Breast epithelium (tissue), 4 donors: ENCODE results near the gene LCP1. TPM values are rescaled to one million over a fixed set of nuclear protein-coding genes. Genes with fewer than 3 reads are reported as not detected.

Experiments
- DNase-seq, 2 donors: peaks; one replicate each; pipeline ENCODE4 v3.0.0-alpha.2; 2019; ENCODE audit warnings: low spot score in 2 of 2
- H3K27ac ChIP-seq, 2 donors: fragments of 200-600 bp; sonication (generic) in 1 of 2; one replicate each; pipeline ENCODE4 v1.5.1; 2016 to 2019; ENCODE audit warnings: mild to moderate bottlenecking in 1 of 2
- H3K27me3 ChIP-seq, 2 donors: fragments of 200-600 bp; sonication (generic) in 1 of 2; one replicate each; pipeline versions ENCODE4 v1.5.1 to v1.6.0; 2017 to 2019; ENCODE audit warnings: control low read depth in 1 of 2, mild to moderate bottlenecking in 1 of 2
- H3K36me3 ChIP-seq: fragments of 200-600 bp; one replicate; pipeline ENCODE4 v1.5.1; 2019
- H3K4me1 ChIP-seq, 2 donors: fragments of 200-600 bp; sonication (generic); one replicate each; pipeline ENCODE4 v1.5.1; 2016 to 2019; ENCODE audit warnings: control low read depth in 1 of 2
- H3K4me3 ChIP-seq, 3 donors: fragments of 200-600 bp; sonication (generic); 1 replicate in 2 of 3; 2 replicates in 1 of 3; pipeline ENCODE4 v1.5.1; 2016 to 2019; ENCODE audit warnings: mild to moderate bottlenecking in 3 of 3, moderate library complexity in 2 of 3
- H3K9me3 ChIP-seq, 2 donors: fragments of 200-600 bp; sonication (generic) in 1 of 2; one replicate each; pipeline ENCODE4 v1.5.1; 2016 to 2019; ENCODE audit warnings: control low read depth in 1 of 2
- CTCF ChIP-seq, 3 donors: fragments of 450-650 bp; IDR thresholded peaks; one replicate each; pipeline ENCODE4 v1.5.1; 2016 to 2017; ENCODE audit warnings: antibody characterized with exemption in 3 of 3, mild to moderate bottlenecking in 3 of 3, moderate library complexity in 3 of 3
- POLR2A ChIP-seq: fragments of 450-650 bp; IDR thresholded peaks from one replicate; pipeline ENCODE4 v1.6.1; 2016; ENCODE audit warnings: antibody characterized with exemption, mild to moderate bottlenecking, moderate library complexity
- POLR2AphosphoS5 ChIP-seq, 3 donors: sonication (generic); formaldehyde crosslinking; IDR thresholded peaks; one replicate each; pipeline ENCODE4 v1.6.1; 2017; ENCODE audit warnings: antibody characterized with exemption in 3 of 3
- intact Hi-C: fragments of 100-400 bp; cut with DNase I; formaldehyde crosslinking; loops from one replicate; pipeline ENCODE4 v1.15.1; 2023; ENCODE audit warnings: low total_unique reads
- total RNA-seq, 3 donors: library from RNA; depleted of rRNA; stranded (reverse); fragments of >200 nt; gene quantifications; one replicate each; pipeline ENCODE4 v1.1.0, GENCODE V29; 2016

Gene LCP1
- total RNA-seq, 3 donors from 2014 or later, result 28.2 to 94.9 (median 61.3) TPM

DNA sequence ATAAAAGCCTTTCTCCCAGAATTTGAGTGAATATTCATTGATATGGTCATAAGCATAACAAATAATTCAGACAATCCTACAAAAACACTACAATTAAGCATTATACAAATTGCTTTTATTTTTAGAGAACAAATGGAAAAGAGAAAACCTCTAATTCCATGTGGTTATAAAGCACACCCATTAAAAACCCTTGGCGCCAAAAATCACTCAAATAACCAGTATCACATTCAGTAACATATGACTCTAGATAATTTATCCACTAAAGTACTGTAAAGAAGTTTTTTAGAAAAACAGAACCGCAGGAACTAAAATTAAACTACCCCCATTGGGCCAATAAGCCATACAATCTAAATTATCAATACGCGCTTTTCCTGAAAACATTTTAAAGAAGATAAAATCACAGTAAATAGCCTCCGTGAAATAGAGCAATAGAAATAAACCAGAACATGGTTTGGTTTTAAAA, 569 bp downstream of the LCP1 start:
- TF ChIP-seq POLR2AphosphoS5 (IDR thresholded peaks at IDR 0.05) (no peak), POLR2A (no peak), CTCF (IDR thresholded peaks at IDR 0.05) (no peak)
- Histone ChIP-seq H3K36me3 (no peaks in the 10 kb centered on the region), H3K4me1 (no peaks in the 10 kb centered on the region), H3K4me3 (peak overlapping the region; percentile 30 to 49 (median 45)), H3K27ac (peak overlapping the region in 1 of 2 donors; percentile 15), H3K27me3 (no peaks in the 10 kb centered on the region), H3K9me3 (no peaks in the 10 kb centered on the region)
- no peak for DNase-seq
- intact Hi-C loops, result no loop called here

GRCh38 chr13:46179969-46180763, 1.8 kb downstream of the LCP1 start:
- TF ChIP-seq POLR2A (no peak), POLR2AphosphoS5 (IDR thresholded peaks at IDR 0.05) (no peak), CTCF (IDR thresholded peaks at IDR 0.05) (no peak)
- Histone ChIP-seq H3K27ac (no peak overlapping the region), H3K9me3 (no peaks in the 10 kb centered on the region), H3K36me3 (no peaks in the 10 kb centered on the region), H3K27me3 (no peaks in the 10 kb centered on the region), H3K4me1 (no peaks in the 10 kb centered on the region), H3K4me3 (peak overlapping the region; percentile 31 to 45 (median 44))
- no peak for DNase-seq
- intact Hi-C loops, result no loop called here

GRCh38 chr13:46179491-46179908, 2.5 kb downstream of the LCP1 start:
- Histone ChIP-seq H3K4me3 (peak overlapping the region in 1 of 3 donors; percentile 45), H3K4me1 (no peaks in the 10 kb centered on the region), H3K27ac (no peak overlapping the region), H3K9me3 (no peaks in the 10 kb centered on the region), H3K36me3 (no peaks in the 10 kb centered on the region), H3K27me3 (no peaks in the 10 kb centered on the region)
- no peak for DNase-seq
- TF ChIP-seq POLR2A, result no peak
- no peak for TF ChIP-seq CTCF (IDR thresholded peaks at IDR 0.05)
- TF ChIP-seq POLR2AphosphoS5 (IDR thresholded peaks at IDR 0.05), result no peak
- intact Hi-C loops, result no loop called here

GRCh38 chr13:46178821-46179220, 3.2 kb downstream of the LCP1 start:
- no peak for TF ChIP-seq POLR2AphosphoS5 (IDR thresholded peaks at IDR 0.05)
- TF ChIP-seq CTCF (IDR thresholded peaks at IDR 0.05), result no peak
- TF ChIP-seq POLR2A, result no peak
- intact Hi-C loops, result no loop called here
- DNase-seq, result no peak
- no peaks in the 10 kb centered on the region for H3K9me3 ChIP-seq
- no peaks in the 10 kb centered on the region for H3K4me1 ChIP-seq
- H3K4me3 ChIP-seq, result no peak overlapping the region
- H3K27me3 ChIP-seq, result no peaks in the 10 kb centered on the region
- no peaks in the 10 kb centered on the region for H3K36me3 ChIP-seq
- H3K27ac ChIP-seq, result no peak overlapping the region

- Histone ChIP-seq H3K27ac (no peak overlapping the region), H3K27me3 (no peaks in the 10 kb centered on the region), H3K4me3 (peak overlapping the region in 1 of 3 donors; percentile 1), H3K9me3 (no peaks in the 10 kb centered on the region), H3K4me1 (no peaks in the 10 kb centered on the region), H3K36me3 (no peaks in the 10 kb centered on the region)
- no peak for DNase-seq
- TF ChIP-seq POLR2AphosphoS5 (IDR thresholded peaks at IDR 0.05) (no peak), POLR2A (no peak), CTCF (IDR thresholded peaks at IDR 0.05) (no peak)
- intact Hi-C loops, result no loop called here
Observed at GRCh38 chr13:46178143-46178542, 3.8 kb downstream of the LCP1 start.
